HCT116 (cell line): ENCODE data around the gene VPS26B. TPM values are rescaled to one million over a fixed set of nuclear protein-coding genes. Genes with fewer than 3 reads are reported as not detected.

Experiments
- ATAC-seq: fragments of 200-7000 bp; cut with Tn5 transposase; 2 replicates; pipeline ENCODE4 v1.9.1; 2020; ENCODE audit warnings: mild to moderate bottlenecking, moderate library complexity
- BruUV-seq: library from RNA; stranded (reverse); fragments of 400-500 nt; replicated peaks from 2 replicates; lab custom pipeline; 2021; lab: Mats Ljungman, UMichigan
- CTCF ChIA-PET: fragments of 300-600 bp; sonication (Branson Sonifier 250); formaldehyde crosslinking; loops from one replicate; lab custom pipeline; 2021; ENCODE audit warnings: antibody characterized with exemption; lab: Charles Lee
- POLR2A ChIA-PET: fragments of 300-600, 350-600 bp; sonication (Branson Sonifier 250); formaldehyde crosslinking; loops from one replicate; lab custom pipeline; 2021; ENCODE audit warnings: antibody characterized with exemption; lab: Charles Lee
- RAD21 ChIA-PET, 2 experiments: fragments of 300-600 bp; sonication (Branson Sonifier 250); formaldehyde crosslinking; loops; one replicate each; lab custom pipeline; 2023; ENCODE audit warnings: low total read pairs in 2 of 2; ENCODE audit not compliant: uncharacterized antibody in 2 of 2, unreplicated experiment in 2 of 2, low non-redundant PET in 1 of 2; lab: Charles Lee
- DNase-seq: peaks from one replicate; pipeline ENCODE4 v3.0.0-alpha.2; 2010; ENCODE audit warnings: low read depth, low spot score
- H2AFZ ChIP-seq: fragments of 200-600 bp; shearing (Covaris generic), sonication (generic); 2 replicates; pipeline ENCODE4 v1.6.1; 2017; ENCODE audit warnings: low read depth, mixed run types, mixed read lengths, antibody characterized with exemption, low read length; ENCODE audit not compliant: poor library complexity, severe bottlenecking
- H3K27ac ChIP-seq: 2 replicates; pipeline ENCODE4 v1.5.1; 2012; ENCODE audit warnings: low read depth, low read length
- H3K27me3 ChIP-seq: fragments of 200-600 bp; sonication (generic); 2 replicates; pipeline ENCODE4 v1.6.1; 2016; ENCODE audit warnings: mixed run types, low read length, mixed read lengths; ENCODE audit not compliant: insufficient read depth
- H3K36me3 ChIP-seq, 2 experiments: fragments of 200-500 bp in 1 of 2; fragments of 200-600 bp in 1 of 2; sonication (Bioruptor generic) in 1 of 2; sonication (generic) in 1 of 2; 2 replicates each; pipeline versions ENCODE4 v1.5.1 to v1.6.1; 2014 to 2016; ENCODE audit warnings: low read length in 2 of 2, inconsistent platforms in 1 of 2, mixed read lengths in 1 of 2, mixed run types in 1 of 2; ENCODE audit not compliant: insufficient read depth in 2 of 2, control insufficient read depth in 1 of 2
- H3K4me1 ChIP-seq, 2 experiments: fragments of 200-600 bp in 1 of 2; sonication (generic) in 1 of 2; 2 replicates each; pipeline versions ENCODE4 v1.5.1 to v1.6.1; 2012 to 2017; ENCODE audit warnings: low read length in 2 of 2, inconsistent platforms in 1 of 2, mild to moderate bottlenecking in 1 of 2, mixed read lengths in 1 of 2, mixed run types in 1 of 2, moderate library complexity in 1 of 2; ENCODE audit not compliant: insufficient read depth in 2 of 2, control insufficient read depth in 1 of 2
- H3K4me2 ChIP-seq: fragments of 200-600 bp; sonication (generic); 2 replicates; pipeline ENCODE4 v1.6.1; 2017; ENCODE audit warnings: mixed run types, low read length, mixed read lengths
- H3K4me3 ChIP-seq, 2 experiments: fragments of 200-600 bp in 1 of 2; sonication (generic) in 1 of 2; replicated peaks in 1 of 2; 2 replicates each; pipeline ENCODE4 v1.5.1; 2011 to 2016; ENCODE audit warnings: low read length in 2 of 2, control low read depth in 1 of 2, low read depth in 1 of 2, mild to moderate bottlenecking in 1 of 2, mixed read lengths in 1 of 2, mixed run types in 1 of 2
- H3K79me2 ChIP-seq: fragments of 200-600 bp; sonication (generic); 2 replicates; pipeline ENCODE4 v1.6.1; 2017; ENCODE audit warnings: mild to moderate bottlenecking, mixed run types, low read length, moderate library complexity, mixed read lengths; ENCODE audit not compliant: insufficient read depth
- H3K9ac ChIP-seq: fragments of 200-600 bp; sonication (generic); 2 replicates; pipeline ENCODE4 v1.6.1; 2016; ENCODE audit warnings: low read length, mixed read lengths
- H3K9me2 ChIP-seq: fragments of 200-600 bp; sonication (generic), shearing (Covaris generic); 2 replicates; pipeline ENCODE4 v1.6.1; 2017; ENCODE audit warnings: mixed run types, mild to moderate bottlenecking, moderate library complexity; ENCODE audit not compliant: insufficient read depth
- H3K9me3 ChIP-seq, 2 experiments: fragments of 200-500 bp in 1 of 2; fragments of 200-600 bp in 1 of 2; sonication (Bioruptor generic) in 1 of 2; sonication (generic) in 1 of 2; 2 replicates each; pipeline ENCODE4 v1.6.1; 2014 to 2017; ENCODE audit warnings: low read length in 2 of 2, mixed read lengths in 2 of 2, inconsistent platforms in 1 of 2, low read depth in 1 of 2, mild to moderate bottlenecking in 1 of 2, mixed run types in 1 of 2, moderate library complexity in 1 of 2; ENCODE audit not compliant: control insufficient read depth in 1 of 2, insufficient read depth in 1 of 2
- H4K20me1 ChIP-seq: fragments of 200-600 bp; sonication (generic), shearing (Covaris generic); 2 replicates; pipeline ENCODE4 v1.6.1; 2017; ENCODE audit warnings: mixed run types, mild to moderate bottlenecking, moderate library complexity; ENCODE audit not compliant: insufficient read depth
- CBX3 ChIP-seq: IDR thresholded peaks from 2 replicates; pipeline ENCODE4 v1.6.1; 2012; ENCODE audit warnings: low read depth
- CEBPB ChIP-seq: IDR thresholded peaks from 2 replicates; pipeline ENCODE4 v1.6.1; 2012; ENCODE audit warnings: low read depth
- EGR1 ChIP-seq: IDR thresholded peaks from 2 replicates; pipeline ENCODE4 v1.6.1; 2012; ENCODE audit warnings: low read depth
- ELF1 ChIP-seq: IDR thresholded peaks from 2 replicates; pipeline ENCODE4 v1.6.1; 2012; ENCODE audit warnings: low read depth, borderline replicate concordance
- EZH2 ChIP-seq: fragments of 200-600 bp; sonication (generic); IDR thresholded peaks from 2 replicates; pipeline ENCODE4 v1.6.1; 2017; ENCODE audit warnings: antibody characterized with exemption, mixed run types
- JUND ChIP-seq: IDR thresholded peaks from 2 replicates; pipeline ENCODE4 v1.6.1; 2012
- POLR2AphosphoS5 ChIP-seq: IDR thresholded peaks from 2 replicates; pipeline ENCODE4 v1.6.1; 2011; ENCODE audit warnings: mild to moderate bottlenecking, low read depth, low read length, moderate library complexity
- RAD21 ChIP-seq: IDR thresholded peaks from 2 replicates; pipeline ENCODE4 v1.6.1; 2012; ENCODE audit warnings: low read depth, mild to moderate bottlenecking
- SIN3A ChIP-seq: IDR thresholded peaks from 2 replicates; pipeline ENCODE4 v1.6.1; 2012; ENCODE audit warnings: low read depth
- SP1 ChIP-seq: IDR thresholded peaks from 2 replicates; pipeline ENCODE4 v1.6.1; 2012; ENCODE audit warnings: low read depth
- TCF7L2 ChIP-seq: IDR thresholded peaks from 2 replicates; pipeline ENCODE4 v1.7.0; 2011; ENCODE audit warnings: borderline replicate concordance, inconsistent platforms; ENCODE audit not compliant: insufficient read depth, insufficient read length; ENCODE audit errors: extremely low read depth
- ZFX ChIP-seq: fragments of 450-650 bp; IDR thresholded peaks from 2 replicates; pipeline ENCODE4 v1.6.1; 2017
- ZNF274 ChIP-seq: fragments of 200-500 bp; sonication (Bioruptor generic); IDR thresholded peaks from 2 replicates; pipeline ENCODE4 v1.6.1; 2014; ENCODE audit warnings: mild to moderate bottlenecking, low read depth, low read length, inconsistent platforms
- intact Hi-C: fragments of 100-400 bp; cut with micrococcal nuclease; formaldehyde crosslinking; loops from 2 replicates; pipeline ENCODE4 v1.10.0; 2022
- total RNA-seq: library from RNA; stranded (reverse); gene quantifications from one replicate; pipeline ENCODE4 v1.2.1, GENCODE V29; 2021; ENCODE audit not compliant: unreplicated experiment
- TF ChIP-seq, protein P1 (sequence below): IDR thresholded peaks from 2 replicates; pipeline ENCODE4 v1.6.1; 2012
- TF ChIP-seq, protein P2 (sequence below): IDR thresholded peaks from 2 replicates; pipeline ENCODE4 v1.6.1; 2012
- TF ChIP-seq, protein P3 (sequence below), 3 experiments: fragments of 200-600 bp in 1 of 3; sonication (generic) in 1 of 3; IDR thresholded peaks in 2 of 3; conservative IDR thresholded peaks in 1 of 3; 2 replicates each; pipeline ENCODE4 v1.5.1; 2012 to 2017; ENCODE audit warnings: low read depth in 2 of 3, low read length in 2 of 3, antibody characterized with exemption in 1 of 3, borderline replicate concordance in 1 of 3, control low read depth in 1 of 3, mild to moderate bottlenecking in 1 of 3, mixed read lengths in 1 of 3, mixed run types in 1 of 3, moderate library complexity in 1 of 3; ENCODE audit not compliant: insufficient read depth in 1 of 3
- TF ChIP-seq, protein P4 (sequence below): IDR thresholded peaks from 2 replicates; pipeline ENCODE4 v1.6.1; 2012; ENCODE audit warnings: low read depth

Gene VPS26B
- total RNA-seq, 1 experiment from 2014 or later = 26.6 TPM

DNA sequence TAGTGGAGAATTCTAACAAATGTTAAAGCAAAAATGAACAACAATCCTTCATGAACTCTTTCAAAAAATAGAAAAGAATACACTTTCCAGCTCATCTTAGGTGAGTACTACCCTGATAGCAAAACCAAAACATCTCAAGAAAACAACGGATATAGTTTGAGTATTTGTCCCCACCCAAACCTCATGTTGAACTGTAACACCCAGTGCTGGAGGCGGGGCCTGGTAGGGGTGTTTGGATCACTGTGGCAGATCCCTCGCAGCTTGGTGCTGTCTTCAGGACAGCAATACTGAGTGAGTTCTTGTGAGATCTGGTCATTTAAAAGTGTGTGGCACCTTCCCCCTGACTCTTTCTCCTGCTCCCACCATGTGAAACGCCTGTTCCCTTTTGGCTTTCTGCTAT, 27.7 kb upstream of the VPS26B start:
- ChIA-PET POLR2A (no interaction called here), CTCF (no interaction called here), RAD21 (no interaction called here)
- intact Hi-C loops = no loop called here
- ATAC-seq (no peak), DNase-seq (no peak)
- Histone ChIP-seq H3K27me3 (no peaks in the 10 kb centered on the region), H3K9me2 (no peaks in the 10 kb centered on the region), H3K36me3 (peaks cover 39 to 47% of the 10 kb centered on the region in 2 experiments; a peak in 3 of 4 replicates), H3K4me1 (no peaks in the 10 kb centered on the region), H3K27ac (no peak overlapping the region), H2AFZ (no peak overlapping the region), H3K4me3 (no peak overlapping the region), H3K79me2 (peaks cover 34% of the 10 kb centered on the region), H3K9me3 (no peaks in the 10 kb centered on the region), H3K9ac (no peak overlapping the region), H4K20me1 (no peaks in the 10 kb centered on the region), H3K4me2 (no peak overlapping the region)
- BruUV-seq = no TSS peak
- TF ChIP-seq TCF7L2 (no peak), EZH2 (no peak), ELF1 (no peak)

DNA sequence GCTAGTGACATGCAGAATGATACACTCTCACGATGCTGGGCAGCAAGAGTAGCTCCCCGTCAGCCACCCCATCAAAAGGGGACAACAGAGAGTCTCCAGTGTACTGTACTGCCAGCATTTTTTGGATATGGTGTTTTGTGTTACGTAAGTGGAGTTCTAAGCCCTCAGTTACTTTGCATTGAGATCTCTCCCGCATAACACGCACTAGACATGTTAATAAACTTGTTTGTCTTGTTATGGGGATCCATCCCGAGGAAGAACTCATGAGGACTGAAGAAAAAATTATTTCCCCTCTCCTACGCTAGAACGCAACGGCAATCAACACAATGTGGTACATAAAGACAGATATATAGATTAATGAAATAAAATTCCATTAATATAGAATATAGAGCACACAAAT, 24.9 kb upstream of the VPS26B start:
- Histone ChIP-seq H4K20me1 (no peaks in the 10 kb centered on the region), H3K27me3 (no peaks in the 10 kb centered on the region), H3K4me2 (no peak overlapping the region), H3K9me2 (no peaks in the 10 kb centered on the region), H3K4me3 (no peak overlapping the region), H3K4me1 (no peaks in the 10 kb centered on the region), H3K79me2 (peaks cover 34% of the 10 kb centered on the region), H3K27ac (no peak overlapping the region), H2AFZ (no peak overlapping the region), H3K9me3 (no peaks in the 10 kb centered on the region), H3K36me3 (peaks cover 47 to 51% of the 10 kb centered on the region in 2 experiments; a peak in 3 of 4 replicates), H3K9ac (no peak overlapping the region)
- BruUV-seq = no TSS peak
- DNase-seq (no peak), ATAC-seq (no peak)
- intact Hi-C loops = no loop called here
- ChIA-PET POLR2A (no interaction called here), CTCF (no interaction called here), RAD21 (no interaction called here)
- TF ChIP-seq EZH2 (no peak), ZFX (no peak), SIN3A (no peak), JUND (no peak), ELF1 (no peak), ZNF274 (no peak), EGR1 (no peak), RAD21 (no peak), CEBPB (no peak), CBX3 (no peak), POLR2AphosphoS5 (no peak), SP1 (no peak)
- TF ChIP-seq, protein P1, sequence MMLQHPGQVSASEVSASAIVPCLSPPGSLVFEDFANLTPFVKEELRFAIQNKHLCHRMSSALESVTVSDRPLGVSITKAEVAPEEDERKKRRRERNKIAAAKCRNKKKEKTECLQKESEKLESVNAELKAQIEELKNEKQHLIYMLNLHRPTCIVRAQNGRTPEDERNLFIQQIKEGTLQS = no peak
- TF ChIP-seq, protein P2, sequence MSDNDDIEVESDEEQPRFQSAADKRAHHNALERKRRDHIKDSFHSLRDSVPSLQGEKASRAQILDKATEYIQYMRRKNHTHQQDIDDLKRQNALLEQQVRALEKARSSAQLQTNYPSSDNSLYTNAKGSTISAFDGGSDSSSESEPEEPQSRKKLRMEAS = no peak
- TF ChIP-seq, protein P3, sequence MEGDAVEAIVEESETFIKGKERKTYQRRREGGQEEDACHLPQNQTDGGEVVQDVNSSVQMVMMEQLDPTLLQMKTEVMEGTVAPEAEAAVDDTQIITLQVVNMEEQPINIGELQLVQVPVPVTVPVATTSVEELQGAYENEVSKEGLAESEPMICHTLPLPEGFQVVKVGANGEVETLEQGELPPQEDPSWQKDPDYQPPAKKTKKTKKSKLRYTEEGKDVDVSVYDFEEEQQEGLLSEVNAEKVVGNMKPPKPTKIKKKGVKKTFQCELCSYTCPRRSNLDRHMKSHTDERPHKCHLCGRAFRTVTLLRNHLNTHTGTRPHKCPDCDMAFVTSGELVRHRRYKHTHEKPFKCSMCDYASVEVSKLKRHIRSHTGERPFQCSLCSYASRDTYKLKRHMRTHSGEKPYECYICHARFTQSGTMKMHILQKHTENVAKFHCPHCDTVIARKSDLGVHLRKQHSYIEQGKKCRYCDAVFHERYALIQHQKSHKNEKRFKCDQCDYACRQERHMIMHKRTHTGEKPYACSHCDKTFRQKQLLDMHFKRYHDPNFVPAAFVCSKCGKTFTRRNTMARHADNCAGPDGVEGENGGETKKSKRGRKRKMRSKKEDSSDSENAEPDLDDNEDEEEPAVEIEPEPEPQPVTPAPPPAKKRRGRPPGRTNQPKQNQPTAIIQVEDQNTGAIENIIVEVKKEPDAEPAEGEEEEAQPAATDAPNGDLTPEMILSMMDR (IDR thresholded peaks at IDR 0.05 in 2 of 3, conservative IDR thresholded peaks at IDR 0.05 in 1 of 3; ENCODE audit: borderline replicate concordance in 1 of 3, insufficient read depth in 1 of 3, low read depth in 2 of 3, low read length in 2 of 3) = no peak
- TF ChIP-seq, protein P4, sequence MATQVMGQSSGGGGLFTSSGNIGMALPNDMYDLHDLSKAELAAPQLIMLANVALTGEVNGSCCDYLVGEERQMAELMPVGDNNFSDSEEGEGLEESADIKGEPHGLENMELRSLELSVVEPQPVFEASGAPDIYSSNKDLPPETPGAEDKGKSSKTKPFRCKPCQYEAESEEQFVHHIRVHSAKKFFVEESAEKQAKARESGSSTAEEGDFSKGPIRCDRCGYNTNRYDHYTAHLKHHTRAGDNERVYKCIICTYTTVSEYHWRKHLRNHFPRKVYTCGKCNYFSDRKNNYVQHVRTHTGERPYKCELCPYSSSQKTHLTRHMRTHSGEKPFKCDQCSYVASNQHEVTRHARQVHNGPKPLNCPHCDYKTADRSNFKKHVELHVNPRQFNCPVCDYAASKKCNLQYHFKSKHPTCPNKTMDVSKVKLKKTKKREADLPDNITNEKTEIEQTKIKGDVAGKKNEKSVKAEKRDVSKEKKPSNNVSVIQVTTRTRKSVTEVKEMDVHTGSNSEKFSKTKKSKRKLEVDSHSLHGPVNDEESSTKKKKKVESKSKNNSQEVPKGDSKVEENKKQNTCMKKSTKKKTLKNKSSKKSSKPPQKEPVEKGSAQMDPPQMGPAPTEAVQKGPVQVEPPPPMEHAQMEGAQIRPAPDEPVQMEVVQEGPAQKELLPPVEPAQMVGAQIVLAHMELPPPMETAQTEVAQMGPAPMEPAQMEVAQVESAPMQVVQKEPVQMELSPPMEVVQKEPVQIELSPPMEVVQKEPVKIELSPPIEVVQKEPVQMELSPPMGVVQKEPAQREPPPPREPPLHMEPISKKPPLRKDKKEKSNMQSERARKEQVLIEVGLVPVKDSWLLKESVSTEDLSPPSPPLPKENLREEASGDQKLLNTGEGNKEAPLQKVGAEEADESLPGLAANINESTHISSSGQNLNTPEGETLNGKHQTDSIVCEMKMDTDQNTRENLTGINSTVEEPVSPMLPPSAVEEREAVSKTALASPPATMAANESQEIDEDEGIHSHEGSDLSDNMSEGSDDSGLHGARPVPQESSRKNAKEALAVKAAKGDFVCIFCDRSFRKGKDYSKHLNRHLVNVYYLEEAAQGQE = no peak
